ENCODE measurements around the gene BAG1.

Gene BAG1

DNA sequence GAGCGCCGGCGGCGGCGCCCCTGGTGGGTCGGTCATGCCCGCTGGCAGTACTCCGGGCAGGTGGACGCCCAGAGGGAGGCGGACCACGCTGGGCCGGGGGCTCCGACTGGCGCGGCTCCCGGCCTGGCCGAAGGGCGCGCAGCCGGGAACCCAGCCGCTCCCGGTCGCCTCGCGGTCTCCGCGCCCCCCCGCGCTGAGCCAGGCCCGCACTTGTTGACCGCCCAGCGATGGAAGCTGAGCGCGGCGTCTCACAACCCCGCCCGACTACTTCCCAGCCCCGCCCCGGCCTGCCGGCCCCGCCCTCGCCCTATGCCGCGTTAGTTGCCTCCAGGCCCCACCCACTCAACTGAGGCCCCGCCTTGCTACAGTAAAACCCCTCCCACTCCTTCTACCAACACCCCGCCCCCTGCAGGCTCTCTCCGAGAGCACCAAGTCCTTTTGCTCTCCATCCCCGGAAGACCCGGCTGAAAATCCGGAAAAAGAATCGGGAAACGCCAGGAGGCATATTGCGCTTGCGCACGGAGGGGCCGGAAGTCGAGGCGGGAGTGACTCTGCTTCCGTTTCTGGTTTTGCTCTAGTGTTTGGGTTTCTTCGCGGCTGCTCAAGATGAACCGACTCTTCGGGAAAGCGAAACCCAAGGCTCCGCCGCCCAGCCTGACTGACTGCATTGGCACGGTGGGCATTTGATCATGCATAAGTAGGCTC lies at the start of gene BAG1, which contains the start of gene CHMP5:
TSS of gene BAG1 (minus strand) at position 236 of the 705 bp plus-strand sequence.
TSS of gene CHMP5 (plus strand) at position 577 of the 705 bp plus-strand sequence. CDS start at position 607, 30 bp downstream.
- peak; percentile 98 to 99 (median 99) for DNase-seq

DNA sequence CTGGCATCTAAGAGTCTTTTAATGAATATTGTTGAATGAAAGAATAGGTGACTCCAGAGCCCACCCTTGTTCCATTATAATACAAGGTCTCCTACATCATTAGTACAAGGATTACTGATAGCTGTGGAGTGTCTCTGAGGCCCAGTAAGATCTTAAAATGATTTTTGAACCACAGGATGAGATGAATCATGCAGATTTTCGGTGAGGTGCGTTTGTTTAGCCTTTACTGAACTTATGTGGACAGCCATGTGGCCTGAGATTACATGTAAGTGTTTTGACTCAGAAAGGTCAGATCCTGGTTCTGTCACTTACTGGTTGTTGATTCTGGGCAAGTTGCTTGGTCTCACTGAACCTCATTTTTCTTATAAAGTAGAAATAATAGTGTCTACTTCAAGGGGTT lies 47.4 kb upstream of the BAG1 start:
- DNase-seq, result no peak

DNA sequence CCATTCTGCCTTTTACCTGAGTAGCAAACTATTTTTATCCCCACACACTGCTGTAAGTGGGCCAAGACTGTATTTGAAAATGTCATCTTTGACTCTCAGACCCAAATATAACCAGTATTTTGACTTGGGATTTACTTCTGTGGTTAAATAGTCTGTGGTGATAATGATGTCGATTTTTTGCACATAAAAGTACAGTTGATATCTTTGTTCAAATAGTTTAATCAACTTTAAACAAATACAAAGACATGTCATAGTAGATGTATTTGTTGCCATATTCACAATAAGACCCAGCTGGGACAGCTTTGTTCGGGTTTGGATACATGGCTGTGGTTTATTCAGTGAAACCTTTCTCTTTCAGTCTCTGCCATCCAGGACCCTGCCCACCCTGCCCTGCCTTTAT lies 46.2 kb upstream of the BAG1 start:
- no peak for DNase-seq

DNA sequence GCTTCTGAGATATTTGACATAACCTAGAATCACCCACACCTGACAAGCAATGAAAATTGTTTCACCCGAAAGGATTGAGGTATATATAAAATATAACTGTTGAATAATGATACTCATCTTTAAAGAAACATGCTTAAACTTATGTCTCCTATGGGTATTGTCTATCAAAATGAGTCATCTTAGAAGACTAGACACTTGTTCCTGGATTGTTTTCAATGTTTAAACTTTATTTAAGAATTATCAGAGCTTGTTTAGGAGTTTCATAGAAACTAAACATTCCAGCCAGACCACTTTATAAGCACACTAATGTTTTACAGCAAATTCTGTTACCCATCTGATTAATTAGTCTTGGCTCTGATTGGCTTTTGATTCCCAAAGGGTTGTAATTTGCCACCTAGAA lies 45.4 kb upstream of the BAG1 start:
- DNase-seq, result no peak

DNA sequence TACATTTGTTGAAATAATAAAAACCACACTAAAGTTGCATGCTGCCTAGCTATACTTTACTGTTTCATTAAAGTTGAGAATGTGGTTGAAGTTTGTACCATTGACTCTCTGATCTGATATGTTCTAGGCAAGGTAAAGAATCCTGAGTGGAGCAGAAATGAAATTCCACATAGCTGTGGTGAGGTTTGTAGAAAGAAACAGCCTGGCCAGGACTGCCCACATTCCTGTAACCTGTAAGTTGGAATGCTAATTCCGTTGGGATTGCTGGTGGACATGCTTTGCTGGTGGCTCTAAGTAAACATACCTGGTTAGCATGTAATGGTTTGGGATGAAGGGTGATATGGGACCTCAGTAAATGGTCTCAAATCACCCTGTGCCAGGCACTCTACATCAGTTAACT lies 42.6 kb upstream of the BAG1 start:
- no peak for DNase-seq

DNA sequence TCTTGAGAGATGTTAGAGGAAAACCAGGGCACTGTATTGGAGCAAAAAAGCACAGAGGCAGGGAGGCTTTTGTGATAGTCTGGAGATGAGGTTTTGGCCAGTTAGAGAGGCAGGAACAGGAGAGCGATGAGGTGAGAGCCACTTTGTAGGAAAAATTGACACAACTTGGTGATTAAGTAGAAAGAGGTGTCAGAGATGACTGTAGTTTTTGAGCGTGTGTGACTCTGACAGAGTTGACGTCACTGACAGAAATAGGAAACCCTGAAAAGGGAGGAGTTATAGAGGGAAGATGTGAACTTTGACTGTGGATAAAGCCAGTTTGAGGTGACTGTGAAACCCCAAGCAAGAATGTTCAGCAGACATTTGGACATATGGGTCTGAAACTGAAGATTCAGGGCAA lies 41.5 kb upstream of the BAG1 start:
- no peak for DNase-seq

DNA sequence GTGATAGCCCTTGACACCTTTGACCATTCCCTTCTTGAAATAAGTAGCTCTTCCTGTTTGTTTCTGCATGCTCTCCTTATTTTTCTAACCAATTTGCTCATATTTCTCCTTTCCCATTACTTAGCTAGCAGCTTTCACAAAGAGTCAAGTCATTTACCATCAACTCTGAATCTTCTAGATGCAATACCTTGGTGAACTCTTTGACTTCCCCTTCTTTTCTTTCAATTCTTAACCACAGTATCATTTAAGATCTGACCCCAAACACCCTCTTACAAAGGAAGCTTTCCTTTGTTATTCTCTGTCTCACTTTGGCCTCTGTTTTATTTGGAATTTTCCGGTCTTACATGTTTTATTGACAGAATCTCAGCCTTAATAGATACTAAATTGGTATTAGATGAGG lies 39.9 kb upstream of the BAG1 start:
- DNase-seq, result no peak

DNA sequence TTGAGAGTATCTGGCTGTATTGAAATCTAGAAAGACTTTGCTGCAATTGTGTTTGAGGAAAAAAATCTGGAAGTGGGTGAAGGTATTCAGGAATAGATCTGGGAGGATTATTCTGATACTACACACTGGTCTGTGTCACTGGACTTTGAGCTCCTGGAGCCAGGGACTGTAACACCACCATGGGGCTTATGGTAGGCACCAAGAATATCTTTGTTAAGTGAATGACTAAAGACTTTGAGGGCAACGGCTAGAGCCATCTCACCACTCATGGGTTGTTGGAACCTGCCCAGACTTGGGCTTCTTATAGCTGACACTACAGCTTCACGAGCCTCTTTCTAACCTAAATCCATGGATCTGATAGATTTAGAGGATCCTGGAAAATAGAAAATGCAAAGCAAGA lies 36.0 kb upstream of the BAG1 start:
- no peak for DNase-seq

DNA sequence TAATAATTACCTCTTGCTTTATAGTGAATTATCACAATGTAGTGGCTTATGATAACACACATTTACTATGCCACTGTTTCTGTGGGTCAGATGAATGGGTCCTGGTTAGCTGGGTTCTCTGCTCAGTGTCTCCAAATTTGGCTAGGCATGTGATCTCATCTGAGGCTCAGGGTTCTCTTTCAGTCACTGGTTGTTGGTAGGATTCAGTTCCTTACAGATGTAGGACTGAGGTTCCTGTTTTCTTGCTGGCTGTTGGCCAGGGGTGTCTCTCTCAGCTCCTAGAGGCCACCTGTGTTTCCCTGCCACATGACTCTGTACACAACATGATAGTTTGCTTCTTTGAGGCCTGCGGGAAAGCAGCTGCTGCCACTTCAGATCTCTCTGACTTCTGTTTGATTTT lies 32.9 kb upstream of the BAG1 start:
- DNase-seq, result no peak

DNA sequence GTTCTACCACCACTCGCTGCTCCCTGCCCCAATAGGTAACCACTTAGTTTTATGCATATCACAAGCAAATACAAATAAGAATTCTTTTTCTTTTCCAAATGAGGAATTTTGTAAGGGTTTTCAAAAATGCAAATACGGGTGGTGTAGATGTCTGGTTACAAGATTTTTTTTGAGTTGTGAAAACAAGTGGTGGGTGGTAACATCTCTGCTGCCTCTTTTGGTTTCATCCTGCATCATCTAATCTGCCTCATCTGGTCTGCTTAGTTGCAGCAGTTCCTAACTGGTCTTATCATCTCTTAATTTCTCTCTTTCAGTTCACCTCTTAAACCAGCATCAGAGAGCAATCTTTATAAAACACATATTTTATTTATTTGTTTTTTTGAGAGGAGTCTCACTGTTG lies 31.1 kb upstream of the BAG1 start:
- DNase-seq, result no peak

DNA sequence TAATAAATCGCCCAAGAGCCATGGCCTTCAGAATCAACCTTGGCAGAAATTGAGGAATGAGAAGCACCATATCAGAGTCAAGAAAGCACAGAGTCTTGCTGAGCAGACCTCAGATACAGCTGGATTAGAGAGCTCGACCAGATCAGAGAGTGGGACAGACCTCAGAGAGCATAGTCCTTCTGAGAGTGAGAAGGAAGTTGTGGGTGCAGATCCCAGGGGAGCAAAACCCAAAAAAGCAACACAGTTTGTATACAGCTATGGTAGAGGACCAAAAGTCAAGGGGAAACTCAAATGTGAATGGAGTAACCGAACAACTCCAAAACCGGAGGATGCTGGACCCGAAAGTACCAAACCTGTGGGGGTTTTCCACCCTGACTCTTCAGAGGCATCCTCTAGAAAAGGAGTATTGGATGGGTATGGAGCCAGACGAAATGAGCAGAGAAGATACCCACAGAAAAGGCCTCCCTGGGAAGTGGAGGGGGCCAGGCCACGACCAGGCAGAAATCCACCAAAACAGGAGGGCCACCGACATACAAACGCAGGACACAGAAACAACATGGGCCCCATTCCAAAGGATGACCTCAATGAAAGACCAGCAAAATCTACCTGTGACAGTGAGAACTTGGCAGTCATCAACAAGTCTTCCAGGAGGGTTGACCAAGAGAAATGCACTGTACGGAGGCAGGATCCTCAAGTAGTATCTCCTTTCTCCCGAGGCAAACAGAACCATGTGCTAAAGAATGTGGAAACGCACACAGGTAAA lies 30.3 kb upstream of the BAG1 start:
- DNase-seq, result no peak

DNA sequence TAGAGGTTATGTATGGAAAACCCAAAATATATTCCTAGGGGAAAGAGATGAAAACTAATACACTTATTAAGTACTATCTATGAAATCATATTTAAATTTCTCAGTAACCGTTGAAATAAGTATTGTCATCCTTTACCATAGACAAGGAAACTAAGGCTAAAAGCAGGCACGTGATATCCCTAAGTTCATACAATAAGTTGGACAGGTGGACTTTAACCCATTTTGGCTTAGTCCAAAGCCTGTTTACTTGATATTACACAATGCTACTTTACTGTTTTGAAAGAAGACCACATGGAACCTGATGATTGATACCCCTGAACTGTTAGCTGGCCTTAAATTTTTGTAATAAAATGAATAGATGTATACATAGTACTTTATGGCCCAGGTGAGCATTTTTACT lies 29.3 kb upstream of the BAG1 start:
- no peak for DNase-seq

DNA sequence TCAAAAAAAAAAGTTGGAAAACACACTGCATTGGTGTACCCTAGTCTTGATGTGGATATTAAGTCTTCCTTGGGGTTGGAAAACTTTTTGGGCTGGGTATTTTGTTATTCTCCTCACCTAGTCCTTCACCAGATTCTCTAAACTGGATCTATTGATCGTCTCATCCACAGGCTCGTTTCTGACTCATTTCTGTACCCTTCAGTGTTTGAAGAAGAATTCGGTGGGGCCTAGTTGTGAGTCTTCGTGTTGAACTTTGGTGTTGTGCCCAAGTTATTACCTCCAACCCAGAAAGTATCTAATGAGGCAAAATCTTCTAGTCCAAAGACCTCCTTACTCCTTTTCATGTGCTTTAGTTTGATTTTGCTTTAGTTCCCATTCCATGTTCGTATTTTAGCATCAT lies 27.4 kb upstream of the BAG1 start:
- no peak for DNase-seq

DNA sequence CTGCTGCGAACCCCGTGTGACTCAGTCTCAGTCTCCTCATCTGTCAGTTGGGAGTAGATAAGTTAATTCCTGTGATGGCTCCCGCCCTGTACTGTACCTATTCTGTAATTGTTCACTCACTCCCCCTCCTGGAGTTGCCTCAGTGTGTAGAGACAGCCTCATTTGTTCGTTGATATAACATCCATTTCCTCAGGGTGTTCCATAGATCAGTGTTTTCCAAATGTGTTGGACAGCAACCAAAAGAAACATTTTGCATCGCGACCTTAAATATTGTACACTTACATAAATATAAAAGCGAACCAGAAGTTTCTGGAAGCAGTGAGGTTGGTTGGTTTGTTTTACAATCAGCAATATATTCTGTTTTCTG lies 26.5 kb upstream of the BAG1 start:
- no peak for DNase-seq

DNA sequence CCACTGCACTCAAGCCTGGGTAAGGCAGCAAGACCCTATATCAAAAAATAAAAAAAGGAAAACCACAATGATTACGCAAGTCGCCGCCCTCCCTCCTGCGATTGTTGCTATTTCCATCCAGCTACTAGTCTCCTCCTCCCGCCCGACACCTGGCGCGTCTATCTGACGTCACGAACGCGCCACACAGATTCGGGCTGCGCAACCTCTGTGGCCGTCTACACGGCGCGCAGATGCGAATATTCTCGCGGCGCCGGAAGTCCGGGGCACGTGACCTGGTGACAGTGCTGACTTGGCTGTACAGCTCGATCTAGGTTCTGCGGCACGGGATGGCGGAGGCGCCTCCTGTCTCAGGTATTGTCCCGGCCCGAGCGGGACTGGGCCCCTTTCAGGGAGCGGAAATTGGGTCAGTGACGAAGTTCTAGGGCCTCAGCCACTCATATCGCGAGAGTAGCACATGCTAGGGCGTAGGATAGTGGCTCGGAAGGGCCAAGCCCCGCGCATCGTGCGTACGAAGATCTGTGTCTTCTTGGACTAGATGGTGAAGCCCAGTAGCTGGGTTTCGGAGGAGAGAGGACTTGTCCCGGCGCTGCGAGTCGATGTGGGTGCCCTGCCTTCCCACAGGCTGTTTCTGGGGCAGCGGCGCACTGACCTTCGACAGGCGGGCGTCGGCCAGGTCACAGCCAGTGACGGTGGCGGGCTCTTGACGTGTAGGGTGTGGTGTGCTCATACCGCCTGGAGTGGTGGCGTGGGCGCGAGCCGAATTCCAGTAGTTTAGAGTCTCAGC lies 25.9 kb upstream of the BAG1 start, which contains the start of gene NFX1:
TSS of gene NFX1 (plus strand) at position 270 of the 784 bp plus-strand sequence. CDS start at position 327, 57 bp downstream.
- DNase-seq, result peak; percentile 94 to 98 (median 96)

DNA sequence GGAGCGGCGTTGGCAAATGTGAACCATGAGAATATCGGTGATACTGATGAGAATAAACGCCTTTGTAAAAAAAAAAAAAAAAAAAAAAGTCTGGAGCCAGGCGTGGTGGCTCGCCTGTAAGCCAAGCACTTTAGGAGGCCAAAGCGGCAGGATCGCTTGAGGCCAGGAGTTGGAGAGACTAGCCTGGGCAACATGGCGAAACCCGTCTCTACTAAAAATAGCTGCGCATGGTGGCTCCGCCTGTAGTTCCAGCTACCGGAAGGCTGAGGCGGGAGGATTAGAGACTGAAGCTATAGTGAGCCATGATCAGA lies 25.4 kb upstream of the BAG1 start:
- DNase-seq, result no peak

DNA sequence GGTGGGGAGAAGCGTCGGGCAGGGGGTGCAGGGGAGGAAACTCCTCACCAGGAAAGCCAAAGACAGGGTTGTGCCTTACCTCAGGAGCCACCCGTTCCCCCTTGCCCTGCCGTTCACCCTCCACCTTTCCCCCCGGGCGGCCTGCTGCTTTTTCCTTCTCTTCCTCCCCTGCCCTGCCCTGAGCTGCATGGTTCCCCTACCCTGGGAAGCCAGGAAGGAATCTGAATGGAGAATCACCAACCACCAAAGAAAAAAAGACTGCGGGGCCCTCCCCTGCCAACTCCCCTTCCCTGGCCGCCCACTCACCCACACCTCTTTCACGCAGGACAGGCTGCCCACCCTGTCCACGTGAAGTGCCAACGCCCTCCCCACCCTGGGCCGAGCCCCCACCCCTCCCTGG lies 25.0 kb upstream of the BAG1 start:
- no peak for DNase-seq

DNA sequence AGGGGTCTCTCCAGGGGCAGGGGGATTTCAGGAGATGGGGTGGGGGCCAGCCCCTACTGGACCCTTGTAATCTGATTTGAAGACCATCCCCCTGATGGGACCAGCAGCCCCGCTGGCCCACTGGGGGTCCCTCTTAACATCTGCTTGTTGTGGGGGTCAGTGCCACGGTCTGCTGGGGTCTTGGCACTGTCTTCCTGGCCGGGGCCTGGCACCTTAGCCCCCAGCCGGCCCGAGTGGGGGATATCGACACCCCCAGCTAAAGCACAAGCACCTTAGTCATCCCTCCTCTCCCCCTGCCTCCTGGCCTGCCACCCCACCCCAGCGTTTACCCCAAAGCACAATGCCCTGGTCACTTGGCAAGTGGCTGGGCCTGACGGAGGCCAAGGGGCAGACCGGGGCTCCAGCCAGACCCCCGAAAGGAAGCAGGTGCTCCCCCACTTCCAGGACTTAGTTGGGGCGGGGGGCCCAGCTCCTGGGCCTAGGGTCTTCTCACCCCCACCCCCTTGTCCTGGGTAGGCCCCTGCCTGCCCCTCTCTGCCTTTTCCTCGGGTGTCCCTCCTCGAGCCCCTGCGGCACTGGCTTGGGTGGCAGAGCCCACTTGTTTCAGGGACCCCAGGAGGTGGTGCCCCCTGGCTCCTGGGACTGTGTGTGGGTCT lies 24.4 kb upstream of the BAG1 start:
- no peak for DNase-seq

DNA sequence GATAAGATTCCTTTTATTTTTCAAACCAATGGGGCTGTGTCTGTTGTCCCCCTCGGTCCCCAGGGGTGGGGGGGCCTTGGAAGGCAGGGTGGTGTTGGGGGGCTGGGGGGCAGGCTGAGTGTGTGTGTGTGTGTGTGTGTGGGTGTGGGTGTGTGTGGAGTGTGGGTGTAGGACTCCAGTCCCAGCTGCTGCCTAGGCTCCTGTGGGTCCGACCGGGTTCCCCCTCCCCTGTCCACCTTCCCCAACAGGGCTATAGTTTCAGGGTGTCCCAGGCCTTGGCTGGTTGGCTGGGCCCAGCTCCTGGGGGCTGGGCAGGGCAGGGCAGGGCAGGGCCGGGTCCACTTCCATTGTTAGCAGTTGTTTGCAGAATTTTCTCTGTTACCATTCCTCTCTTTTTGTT lies 23.7 kb upstream of the BAG1 start:
- no peak for DNase-seq

DNA sequence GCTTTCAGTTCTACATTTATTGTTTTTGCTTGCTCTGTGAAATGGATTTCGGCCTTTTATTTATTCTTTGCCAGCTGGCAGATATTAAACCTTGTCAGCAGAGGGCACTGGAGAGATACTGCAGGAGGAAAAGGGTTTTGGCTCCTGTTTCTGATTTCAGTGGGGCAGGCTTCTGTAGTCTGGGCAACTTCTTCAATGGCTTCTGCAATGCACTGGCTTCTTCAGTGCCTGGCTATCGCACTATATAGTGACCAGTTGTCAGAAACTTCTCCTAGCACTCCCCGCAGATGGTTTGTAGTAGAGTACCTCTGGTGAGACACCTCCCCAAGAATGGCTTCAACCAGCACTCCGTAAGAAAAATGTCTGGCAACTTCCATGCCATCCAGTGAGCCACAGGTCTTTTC lies 22.6 kb upstream of the BAG1 start:
- DNase-seq, result peak in 2 of 4 experiments; percentile 9 to 28

DNA sequence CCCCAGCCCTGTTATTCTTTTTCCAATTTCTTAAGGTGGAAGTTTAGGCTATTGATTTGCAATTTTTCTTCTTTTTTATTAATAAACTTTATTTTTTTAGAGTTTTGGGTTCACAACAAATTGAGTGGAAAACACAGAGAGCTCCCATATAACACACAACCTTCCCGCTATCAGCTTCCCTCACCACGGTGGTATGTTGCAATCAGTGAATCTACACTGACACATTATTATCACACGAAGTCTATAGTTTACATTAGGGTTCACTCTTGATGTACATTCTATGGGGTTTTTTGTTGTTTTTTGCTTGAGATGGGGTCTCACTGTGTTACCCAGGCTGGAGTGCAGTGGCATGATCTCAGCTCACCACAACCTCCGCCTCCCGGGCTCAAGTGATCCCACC lies 21.0 kb upstream of the BAG1 start:
- no peak for DNase-seq

DNA sequence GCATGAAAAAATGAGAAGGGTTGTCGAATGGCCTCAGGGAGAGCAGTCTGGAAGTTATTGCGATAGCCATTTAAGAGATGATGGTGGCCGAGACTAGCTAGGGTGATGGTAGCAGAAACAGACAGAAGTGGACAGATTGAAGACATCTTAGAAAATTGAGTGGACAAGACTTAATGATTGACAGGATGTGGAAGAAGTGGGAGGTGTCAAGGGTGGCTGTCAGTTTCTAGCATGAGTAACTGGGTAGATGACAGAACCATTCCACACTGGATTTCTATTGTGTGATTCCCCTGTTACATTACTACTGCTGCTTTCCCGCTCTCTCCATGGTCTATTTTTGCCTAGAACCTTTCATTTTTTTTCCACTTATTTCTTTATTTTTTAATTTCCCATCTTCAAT lies 13.0 kb upstream of the BAG1 start:
- no peak for DNase-seq

DNA sequence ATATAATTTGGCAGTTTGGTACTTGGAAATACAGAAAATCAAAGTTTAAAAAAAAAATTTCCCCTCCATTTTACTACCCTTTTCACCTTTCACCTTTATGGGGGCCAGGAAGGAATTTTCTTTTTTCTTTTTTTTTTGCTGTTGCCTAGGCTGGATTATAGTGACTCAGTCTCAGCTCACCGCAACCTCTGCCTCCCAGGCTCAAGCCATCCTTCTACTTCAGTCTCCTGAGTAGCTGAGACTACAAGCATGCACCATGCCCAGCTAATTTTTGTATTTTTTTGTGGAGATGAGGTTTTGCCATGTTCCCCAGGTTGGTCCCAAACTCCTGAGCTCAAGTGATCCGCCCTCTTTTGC lies 9.4 kb upstream of the BAG1 start:
- no peak for DNase-seq
